ENCODE measurements around the gene HNRNPUL1. TPM values are rescaled to one million over a fixed set of nuclear protein-coding genes. Genes with fewer than 3 reads are reported as not detected.
"Not testable (repeated sequence)": the region's sequence is repeated elsewhere in the genome, so short reads cannot be mapped to it uniquely, and the experiment has no call there.

The HNRNPUL1 gene
- total RNA-seq, 2 experiments from 2014 or later = 258 to 262 TPM

- CTCF ChIA-PET = interaction anchor here (0.5 to 3.4 kb wide), 5 partner anchors 19 to 840 kb away, joined by 3 to 22 read pairs (median 5); partner anchors contain the start of gene CCDC97
- POLR2A ChIA-PET = interaction anchor here (0.7 to 3.9 kb wide), 9 partner anchors 15 to 66 kb away, joined by 3 to 29 read pairs (median 4); partner anchors contain the start of genes B9D2 and HNRNPUL1
These were observed 64.1 kb downstream of the HNRNPUL1 start for GRCh38 chr19:41328157-41328841.

GRCh38 chr19:41328842-41329225 lies 64.7 kb downstream of the HNRNPUL1 start:
- POLR2A ChIA-PET = interaction anchor here (0.7 to 3.9 kb wide), 7 partner anchors 14 to 65 kb away, joined by 3 to 29 read pairs (median 3); no protein-coding TSS in a partner anchor

GRCh38 chr19:41330481-41330880 lies 66.3 kb downstream of the HNRNPUL1 start:
- ChIA-PET POLR2A (interaction anchor here (0.6 kb wide), 2 partner anchors 16 to 28 kb away, joined by 3 to 7 read pairs; no protein-coding TSS in a partner anchor), CTCF (no interaction called here)

More at GRCh38 chr19:41328842-41329225, 64.7 kb downstream of the HNRNPUL1 start:
- CTCF ChIA-PET = interaction anchor here (0.5 to 3.4 kb wide), 5 partner anchors 19 to 1137 kb away, joined by 3 to 22 read pairs (median 3); no protein-coding TSS in a partner anchor

GRCh38 chr19:41330946-41331678 lies 66.9 kb downstream of the HNRNPUL1 start:
- CTCF ChIA-PET = interaction anchor here (0.6 kb wide), 1 partner anchor 105 kb away, joined by 3 read pairs; no protein-coding TSS in a partner anchor
- POLR2A ChIA-PET = interaction anchor here (0.6 kb wide), 2 partner anchors 28 to 1813 kb away, joined by 3 to 4 read pairs; no protein-coding TSS in a partner anchor

GRCh38 chr19:41332000-41332399 lies 67.8 kb downstream of the HNRNPUL1 start:
- POLR2A ChIA-PET = no interaction called here
- CTCF ChIA-PET = no interaction called here

- ChIA-PET POLR2A (no interaction called here), CTCF (interaction anchor here (0.6 kb wide), 1 partner anchor 16 kb away, joined by 3 read pairs; no protein-coding TSS in a partner anchor)
These were observed 68.3 kb downstream of the HNRNPUL1 start for GRCh38 chr19:41332468-41332867.

GRCh38 chr19:41334793-41335192 lies 70.6 kb downstream of the HNRNPUL1 start:
- POLR2A ChIA-PET = interaction anchor here (1.8 kb wide), 1 partner anchor 17 kb away, joined by 6 read pairs; no protein-coding TSS in a partner anchor
- CTCF ChIA-PET = interaction anchor here (0.9 kb wide), 1 partner anchor 236 kb away, joined by 3 read pairs; no protein-coding TSS in a partner anchor

GRCh38 chr19:41335467-41335866 lies 71.3 kb downstream of the HNRNPUL1 start:
- ChIA-PET CTCF (no interaction called here), POLR2A (interaction anchor here (1.8 kb wide), 1 partner anchor 16 kb away, joined by 6 read pairs; no protein-coding TSS in a partner anchor)

- ChIA-PET CTCF (no interaction called here), POLR2A (no interaction called here)
These were observed 75.8 kb downstream of the HNRNPUL1 start for GRCh38 chr19:41339936-41340335.

- ChIA-PET POLR2A (interaction anchor here (0.6 kb wide), 1 partner anchor 12 kb away, joined by 4 read pairs; no protein-coding TSS in a partner anchor), CTCF (interaction anchor here (0.7 to 1.2 kb wide), 4 partner anchors 11 to 520 kb away, joined by 3 read pairs; no protein-coding TSS in a partner anchor)
These were observed 77.7 kb downstream of the HNRNPUL1 start for GRCh38 chr19:41341669-41342490.

GRCh38 chr19:41344162-41344561 lies 80.0 kb downstream of the HNRNPUL1 start:
- ChIA-PET POLR2A (no interaction called here), CTCF (interaction anchor here (0.7 kb wide), 1 partner anchor 17 kb away, joined by 3 read pairs; no protein-coding TSS in a partner anchor)

GRCh38 chr19:41346916-41347315 lies 82.7 kb downstream of the HNRNPUL1 start:
- POLR2A ChIA-PET = interaction anchor here (0.6 kb wide), 1 partner anchor 11 kb away, joined by 7 read pairs; no protein-coding TSS in a partner anchor
- CTCF ChIA-PET = not testable (repeated sequence)

- ChIA-PET CTCF (interaction anchor here (0.6 to 3.0 kb wide), 8 partner anchors 10 to 98 kb away, joined by 3 to 22 read pairs (median 10); partner anchors contain the start of genes B9D2 and HNRNPUL1), POLR2A (interaction anchor here (0.6 to 3.2 kb wide), 11 partner anchors 12 to 198 kb away, joined by 3 to 31 read pairs (median 6); partner anchors contain the start of genes B9D2, CCDC97 and HNRNPUL1)
These were observed 86.7 kb downstream of the HNRNPUL1 start for GRCh38 chr19:41350735-41351338.

- CTCF ChIA-PET = interaction anchor here (0.7 to 3.0 kb wide), 8 partner anchors 11 to 97 kb away, joined by 3 to 22 read pairs (median 10); partner anchors contain the start of genes B9D2 and HNRNPUL1
- POLR2A ChIA-PET = interaction anchor here (0.5 to 3.2 kb wide), 14 partner anchors 12 to 1920 kb away, joined by 3 to 31 read pairs (median 6); partner anchors contain the start of genes B9D2, CCDC97 and HNRNPUL1
These were observed 87.4 kb downstream of the HNRNPUL1 start for GRCh38 chr19:41351339-41352245.

GRCh38 chr19:41352279-41352608 lies 88.1 kb downstream of the HNRNPUL1 start:
- ChIA-PET POLR2A (interaction anchor here (0.6 to 3.2 kb wide), 9 partner anchors 11 to 931 kb away, joined by 3 to 31 read pairs (median 7); partner anchors contain the start of genes B9D2 and HNRNPUL1), CTCF (interaction anchor here (0.8 to 3.0 kb wide), 6 partner anchors 11 to 89 kb away, joined by 3 to 22 read pairs (median 16); partner anchors contain the start of genes B9D2 and HNRNPUL1)

GRCh38 chr19:41352609-41353465 lies 88.7 kb downstream of the HNRNPUL1 start:
- CTCF ChIA-PET = interaction anchor here (0.8 to 3.0 kb wide), 6 partner anchors 11 to 89 kb away, joined by 3 to 22 read pairs (median 16); partner anchors contain the start of genes B9D2 and HNRNPUL1
- POLR2A ChIA-PET = interaction anchor here (0.5 to 3.2 kb wide), 9 partner anchors 11 to 932 kb away, joined by 3 to 31 read pairs (median 6); partner anchors contain the start of genes B9D2 and HNRNPUL1
